Measurements from ENCODE around the gene MTMR3. TPM values are rescaled to one million over a fixed set of nuclear protein-coding genes. Genes with fewer than 3 reads are reported as not detected.

Gene MTMR3
- 56.2 TPM for total RNA-seq
- 9.6 TPM for polyA plus RNA-seq (ENCODE audit: insufficient read depth, low read depth, low replicate concordance)
- long read RNA-seq, donor 1, full-length matches to known transcripts = 4 of 15 reads
- long read RNA-seq, donor 1, partial matches to known transcripts = 11 of 15 reads
- long read RNA-seq, donor 1, other reads (novel, unspliced or antisense) = 0 of 15 reads
- long read RNA-seq, donor 2, full-length matches to known transcripts = 4 of 4 reads
- long read RNA-seq, donor 2, partial matches to known transcripts = 0 of 4 reads
- long read RNA-seq, donor 2, other reads (novel, unspliced or antisense) = 0 of 4 reads
- long read RNA-seq, donor 3, full-length matches to known transcripts = 6 of 6 reads
- long read RNA-seq, donor 3, partial matches to known transcripts = 0 of 6 reads
- long read RNA-seq, donor 3, other reads (novel, unspliced or antisense) = 0 of 6 reads
- long read RNA-seq, donor 4, full-length matches to known transcripts = 5 of 10 reads
- long read RNA-seq, donor 4, partial matches to known transcripts = 5 of 10 reads
- long read RNA-seq, donor 4, other reads (novel, unspliced or antisense) = 0 of 10 reads
- long read RNA-seq, donor 5 = 0 reads
- long read RNA-seq, donor 6 = 0 reads
- long read RNA-seq, donor 7, full-length matches to known transcripts = 1 of 17 reads
- long read RNA-seq, donor 7, partial matches to known transcripts = 8 of 17 reads
- long read RNA-seq, donor 7, other reads (novel, unspliced or antisense) = 8 of 17 reads
- long read RNA-seq, donor 8, partial matches to known transcripts = 0 of 1 reads
- long read RNA-seq, donor 8, other reads (novel, unspliced or antisense) = 0 of 1 reads
- long read RNA-seq, donor 9 = 0 reads
- long read RNA-seq, donor 10, partial matches to known transcripts = 0 of 1 reads
- long read RNA-seq, donor 10, other reads (novel, unspliced or antisense) = 0 of 1 reads

- FAIRE-seq (no peak), DNase-seq (peak; percentile 95 to 98 (median 97))
- no peaks in the 10 kb centered on the region for H3K27me3 ChIP-seq (ENCODE audit: control insufficient read depth, insufficient read depth, low read length)
- peak within 1 kb of the TSS; percentile 95 to 99 for H3K27ac ChIP-seq (ENCODE audit: low read depth in 2 of 2, low read length in 2 of 2)
- H3K4me1 ChIP-seq (ENCODE audit: control insufficient read depth in 2 of 3, insufficient read depth in 2 of 3, low read depth in 1 of 3, low read length in 3 of 3) = peaks cover 0 to 11% (median 2%) of the 10 kb centered on the region in 3 donors
- H3K9ac ChIP-seq (ENCODE audit: low read length in 3 of 3) = peak within 1 kb of the TSS; percentile 70 to 80 (median 77)
- H3K36me3 ChIP-seq (ENCODE audit: control insufficient read depth in 2 of 3, insufficient read depth in 3 of 3, low read length in 3 of 3) = no peaks in the 10 kb centered on the region
- H3K9me3 ChIP-seq (ENCODE audit: control insufficient read depth in 2 of 3, insufficient read depth in 1 of 3, low read length in 3 of 3) = no peaks in the 10 kb centered on the region
- intact Hi-C loops (cut with DNase I) = no loop called here
- H3K4me3 ChIP-seq (ENCODE audit: low read length in 3 of 3) = peak within 1 kb of the TSS; percentile 84 to 85 (median 84)
- TF ChIP-seq CTCF (IDR thresholded peaks at IDR 0.05; ENCODE audit: borderline replicate concordance, extremely low read depth, insufficient read depth) = peak; percentile 8
These were observed at the start of gene MTMR3 for GRCh38 chr22:29883045-29883774. Gene MTMR3 (plus strand): TSS chr22:29883174. CDS start chr22:29971060, 87,886 bp downstream.

GRCh38 chr22:29833392-29833965 lies 49.5 kb upstream of the MTMR3 start:
- no peak for FAIRE-seq

More at GRCh38 chr22:29833392-29833965, 49.5 kb upstream of the MTMR3 start:
- H3K36me3 ChIP-seq (ENCODE audit: control insufficient read depth in 2 of 3, insufficient read depth in 3 of 3, low read length in 3 of 3) = peaks cover 0 to 19% (median 18%) of the 10 kb centered on the region in 3 donors
- H3K4me1 ChIP-seq (ENCODE audit: control insufficient read depth in 2 of 3, insufficient read depth in 2 of 3, low read depth in 1 of 3, low read length in 3 of 3) = peaks cover 0 to 6% (median 0%) of the 10 kb centered on the region in 3 donors
- no peak overlapping the region for H3K27ac ChIP-seq (ENCODE audit: low read depth in 2 of 2, low read length in 2 of 2)
- H3K4me3 ChIP-seq (ENCODE audit: low read length in 3 of 3) = no peak overlapping the region
- DNase-seq = peak in 1 of 5 donors; percentile 68
- intact Hi-C loops (cut with DNase I) = no loop called here
- H3K9ac ChIP-seq (ENCODE audit: low read length in 3 of 3) = no peak overlapping the region
- TF ChIP-seq CTCF (IDR thresholded peaks at IDR 0.05; ENCODE audit: borderline replicate concordance, extremely low read depth, insufficient read depth) = no peak
- no peaks in the 10 kb centered on the region for H3K9me3 ChIP-seq (ENCODE audit: control insufficient read depth in 2 of 3, insufficient read depth in 1 of 3, low read length in 3 of 3)
- H3K27me3 ChIP-seq (ENCODE audit: control insufficient read depth, insufficient read depth, low read length) = no peaks in the 10 kb centered on the region
